HEK293T (cell line): ENCODE results near the gene KDM3B.

Experiments
- BHLHE40 ChIP-seq: fragments of 450-650 bp; IDR thresholded peaks from 2 replicates; pipeline ENCODE4 v1.6.1; 2016; ENCODE audit warnings: mild to moderate bottlenecking, moderate library complexity, borderline replicate concordance
- ELF4 ChIP-seq: fragments of 450-650 bp; IDR thresholded peaks from 2 replicates; pipeline ENCODE4 v1.6.1; 2017; ENCODE audit warnings: antibody characterized with exemption
- FOXA1 ChIP-seq: fragments of 450-650 bp; IDR thresholded peaks from 2 replicates; pipeline ENCODE4 v1.6.1; 2016; ENCODE audit warnings: mild to moderate bottlenecking
- FOXM1 ChIP-seq: fragments of 450-650 bp; IDR thresholded peaks from 2 replicates; pipeline ENCODE4 v1.6.1; 2017; ENCODE audit warnings: mild to moderate bottlenecking, borderline replicate concordance
- SP1 ChIP-seq: fragments of 450-650 bp; IDR thresholded peaks from 2 replicates; pipeline ENCODE4 v1.6.1; 2017
- TARDBP ChIP-seq: fragments of 450-650 bp; IDR thresholded peaks from 2 replicates; pipeline ENCODE4 v1.6.1; 2016
- ZNF384 ChIP-seq: fragments of 450-650 bp; IDR thresholded peaks from 2 replicates; pipeline ENCODE4 v1.6.1; 2016

DNA sequence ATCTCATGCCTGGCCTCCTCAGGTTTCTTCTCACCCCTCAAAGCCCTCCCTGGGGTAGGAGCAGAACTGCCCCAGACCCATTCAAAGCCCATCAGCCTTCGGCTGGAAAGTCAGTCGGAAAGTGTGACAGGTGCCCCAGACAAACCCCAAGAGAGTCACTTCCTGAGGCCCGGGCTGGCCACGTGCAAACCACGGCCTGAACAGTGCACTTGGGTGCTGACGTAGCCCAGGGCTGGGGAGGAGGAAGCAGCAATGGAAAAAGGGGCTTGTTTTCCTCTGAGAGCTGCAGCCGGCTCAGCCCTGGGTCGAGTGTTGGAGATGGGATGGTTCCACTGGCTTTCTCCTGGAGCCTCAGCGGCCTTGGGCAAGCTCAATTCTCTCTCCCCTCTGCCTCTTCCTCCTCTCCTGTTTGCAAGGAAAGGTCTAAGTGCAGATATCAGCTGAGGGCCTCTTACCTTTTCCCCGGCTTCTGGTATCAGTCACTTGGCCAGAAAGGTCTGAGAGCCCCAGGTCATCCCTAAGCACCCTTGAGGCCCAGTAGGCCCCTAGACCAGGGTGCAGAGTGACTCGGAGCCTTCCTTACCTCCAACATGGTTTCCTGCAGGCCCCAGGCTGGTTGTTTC, 106.9 kb downstream of the KDM3B start:
- TF ChIP-seq SP1 (no peak), FOXA1 (no peak), FOXM1 (no peak), BHLHE40 (no peak), ELF4 (no peak), ZNF384 (no peak), TARDBP (no peak)
